HG03521 (cell line): ENCODE data around the gene PDE4D.
A peak's percentile ranks its signal among the peaks of the same experiment; 100 is the strongest.

Source experiments
- ATAC-seq: cut with Tn5 transposase; IDR thresholded peaks from one replicate; pipeline ENCODE4 v1.9.1; 2021; ENCODE audit warnings: mild to moderate bottlenecking, moderate library complexity; ENCODE audit not compliant: unreplicated experiment

The PDE4D gene

DNA sequence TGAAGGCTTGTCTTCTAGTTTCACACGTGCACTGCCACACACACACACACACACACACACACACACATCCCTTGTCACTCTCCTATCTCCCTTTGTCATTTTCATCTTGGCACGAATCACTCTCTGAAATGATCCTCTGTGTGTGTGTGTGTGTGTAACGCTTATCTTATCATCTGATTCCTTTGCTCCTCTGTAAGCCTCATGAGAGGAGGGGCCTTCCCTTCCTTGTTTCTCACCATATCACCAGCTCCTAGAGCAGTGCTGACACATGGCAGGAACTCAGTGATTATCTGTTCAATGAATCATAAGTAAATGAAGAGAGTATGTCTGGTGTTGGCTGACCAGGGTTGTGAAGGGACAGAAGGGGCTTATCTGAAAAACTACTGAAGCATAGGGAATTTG, 53.3 kb downstream of the PDE4D start:
- ATAC-seq = no peak

DNA sequence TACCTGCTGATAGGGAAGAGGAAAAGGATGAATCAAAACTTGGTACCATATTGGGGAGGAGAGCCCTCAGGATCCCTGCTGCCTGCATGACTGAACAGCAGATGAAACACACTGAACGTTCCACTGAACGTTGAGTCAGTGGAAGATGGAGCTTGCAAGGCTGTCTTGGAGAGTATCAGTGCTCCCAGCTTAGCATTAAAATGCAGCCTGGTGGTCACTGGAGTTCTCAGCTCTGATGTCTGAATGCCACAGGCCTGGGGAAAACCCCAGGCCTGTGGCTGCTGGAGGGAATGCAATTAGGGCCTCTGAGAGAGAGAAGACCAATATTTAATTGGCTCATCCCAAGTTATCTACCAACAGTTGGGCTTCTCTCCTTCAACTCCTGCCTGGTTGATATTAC, 54.5 kb downstream of the PDE4D start:
- no peak for ATAC-seq

DNA sequence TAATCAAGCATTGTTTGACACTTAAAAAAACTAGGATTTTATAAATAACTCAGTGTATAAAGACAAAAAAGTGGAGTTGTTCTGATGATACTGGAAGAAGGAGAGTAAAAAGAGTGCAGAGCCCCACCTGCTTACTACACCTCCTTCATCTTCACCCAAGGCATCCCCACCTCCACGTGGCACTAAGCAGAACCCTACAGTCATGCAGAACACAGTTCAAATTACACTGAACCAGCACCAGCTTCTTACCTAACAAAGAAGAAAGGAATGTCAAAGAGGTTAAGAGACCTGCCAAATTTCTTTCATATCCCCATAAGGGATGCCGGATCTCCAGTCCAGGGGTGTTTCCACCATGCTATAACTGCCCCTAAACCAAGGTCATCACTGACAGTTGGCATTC, 55.5 kb downstream of the PDE4D start:
- no peak for ATAC-seq

DNA sequence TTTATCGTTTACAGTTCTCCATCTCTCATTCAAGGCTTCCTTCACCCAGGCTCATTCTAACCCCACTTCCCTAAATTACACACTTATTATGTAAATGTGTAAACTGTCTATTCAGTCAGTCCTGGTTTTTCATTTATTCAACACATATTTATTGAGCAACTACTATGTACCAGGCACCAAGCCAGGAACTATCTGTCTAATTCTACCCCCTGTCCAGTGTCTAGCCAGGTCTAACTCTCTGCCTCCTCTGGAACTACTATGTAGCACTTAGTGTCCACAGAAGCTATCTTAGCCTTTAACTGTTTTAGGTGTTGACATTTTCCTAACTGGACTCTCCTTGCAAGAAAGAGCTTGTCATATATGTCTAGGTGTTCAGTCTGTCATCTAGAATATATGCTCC, 56.5 kb downstream of the PDE4D start:
- ATAC-seq = no peak

DNA sequence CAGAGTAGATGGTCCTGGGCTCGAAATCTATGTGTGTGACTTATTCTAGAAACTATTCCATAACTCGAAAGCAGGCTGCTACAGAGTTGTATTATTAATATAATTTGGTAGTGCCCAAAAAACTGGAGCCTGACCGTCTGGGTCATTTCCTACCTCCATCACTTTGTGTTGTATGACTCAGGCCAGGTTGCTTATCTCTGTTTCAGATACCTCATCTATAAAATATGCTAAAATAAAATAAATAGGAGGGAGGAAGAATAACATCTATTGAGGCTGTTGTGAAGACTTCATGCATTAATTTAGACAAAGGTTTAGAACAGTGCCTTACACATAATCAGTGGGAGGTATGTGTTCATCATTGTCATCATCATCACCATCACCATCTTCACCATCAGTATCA, 57.7 kb downstream of the PDE4D start:
- ATAC-seq = no peak

DNA sequence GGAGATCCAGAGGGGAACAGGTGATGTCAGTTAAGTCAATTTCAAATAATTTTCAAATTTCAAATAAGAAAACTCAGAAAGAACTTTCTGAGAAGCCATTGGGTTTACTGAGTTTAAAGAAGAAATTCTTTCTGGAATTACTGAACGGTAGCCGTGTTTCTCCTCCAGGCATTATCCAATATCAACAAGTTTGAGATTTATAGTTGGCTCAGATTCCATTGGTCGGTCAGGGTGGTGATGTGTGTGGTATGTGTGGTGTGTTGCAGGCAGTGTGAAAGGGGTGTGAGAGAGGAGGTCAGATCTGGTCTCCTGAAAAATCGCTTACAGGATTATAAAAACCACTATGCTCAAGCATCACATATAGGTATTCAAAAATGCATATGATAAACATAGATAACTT, 60.1 kb downstream of the PDE4D start:
- ATAC-seq = no peak

DNA sequence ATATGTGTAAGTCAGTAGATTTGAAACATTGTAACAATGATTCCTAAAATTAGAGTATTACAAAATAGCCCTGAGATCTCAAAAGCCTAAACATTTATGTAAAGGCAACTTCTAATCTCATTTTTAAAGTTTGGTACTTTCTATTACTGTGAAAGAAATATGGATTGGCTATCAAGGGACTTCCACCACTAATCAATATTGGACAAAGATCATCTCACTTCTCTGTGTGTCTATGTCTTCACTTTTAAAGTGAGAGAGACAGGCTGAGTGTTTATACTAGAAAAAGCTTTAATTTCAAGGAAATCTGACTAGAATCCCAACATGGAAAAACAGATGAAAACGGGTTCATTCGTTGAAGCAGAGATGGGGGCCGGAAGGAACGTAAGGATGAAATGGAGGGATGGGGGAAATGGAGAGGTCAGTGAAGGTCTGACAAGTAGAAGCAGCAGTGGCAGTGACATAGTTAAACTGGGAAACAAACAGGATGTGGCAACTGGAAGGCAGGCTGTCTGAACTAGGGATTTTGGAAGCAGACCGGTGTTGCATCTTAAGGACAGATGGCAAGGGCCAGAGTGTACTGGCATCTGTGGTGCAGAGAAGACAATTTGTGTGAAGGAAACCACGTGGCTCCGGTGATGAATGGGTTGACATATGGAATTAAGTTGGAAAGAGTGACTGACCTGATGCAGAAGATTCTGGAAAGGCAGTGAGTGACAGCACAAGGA, 60.8 kb downstream of the PDE4D start:
- ATAC-seq = no peak

DNA sequence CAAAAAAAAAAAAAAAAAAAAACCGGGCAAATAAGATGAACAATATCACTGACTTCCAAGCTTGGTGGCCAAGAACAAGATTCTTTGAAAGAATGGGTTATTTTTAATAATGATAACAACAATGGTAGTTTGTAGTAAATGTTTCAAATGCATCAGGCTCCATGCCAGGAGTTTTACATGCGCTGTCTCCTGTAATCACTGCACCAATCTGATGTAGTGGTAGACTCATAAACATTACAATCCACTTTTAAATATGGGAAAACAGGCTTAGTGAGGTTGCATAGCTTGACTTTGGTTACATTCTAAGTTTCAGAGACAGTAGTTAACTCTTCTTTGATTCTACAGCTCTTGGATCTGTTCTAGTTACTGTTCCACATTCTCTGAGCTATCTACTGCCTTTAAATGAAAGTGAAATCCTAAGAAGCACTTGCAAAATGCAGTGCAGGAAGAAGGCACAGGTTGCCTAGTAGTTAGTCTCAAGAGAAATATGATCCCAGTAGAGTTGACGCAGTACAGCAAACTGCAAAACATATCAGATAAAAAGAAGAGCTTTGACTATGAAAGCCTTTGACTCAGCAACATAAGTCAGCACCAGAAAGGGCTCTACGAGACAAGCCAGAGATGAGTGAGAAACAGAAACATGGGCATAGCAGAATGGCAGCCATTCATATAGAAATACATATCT, 62.1 kb downstream of the PDE4D start:
- ATAC-seq = no peak

DNA sequence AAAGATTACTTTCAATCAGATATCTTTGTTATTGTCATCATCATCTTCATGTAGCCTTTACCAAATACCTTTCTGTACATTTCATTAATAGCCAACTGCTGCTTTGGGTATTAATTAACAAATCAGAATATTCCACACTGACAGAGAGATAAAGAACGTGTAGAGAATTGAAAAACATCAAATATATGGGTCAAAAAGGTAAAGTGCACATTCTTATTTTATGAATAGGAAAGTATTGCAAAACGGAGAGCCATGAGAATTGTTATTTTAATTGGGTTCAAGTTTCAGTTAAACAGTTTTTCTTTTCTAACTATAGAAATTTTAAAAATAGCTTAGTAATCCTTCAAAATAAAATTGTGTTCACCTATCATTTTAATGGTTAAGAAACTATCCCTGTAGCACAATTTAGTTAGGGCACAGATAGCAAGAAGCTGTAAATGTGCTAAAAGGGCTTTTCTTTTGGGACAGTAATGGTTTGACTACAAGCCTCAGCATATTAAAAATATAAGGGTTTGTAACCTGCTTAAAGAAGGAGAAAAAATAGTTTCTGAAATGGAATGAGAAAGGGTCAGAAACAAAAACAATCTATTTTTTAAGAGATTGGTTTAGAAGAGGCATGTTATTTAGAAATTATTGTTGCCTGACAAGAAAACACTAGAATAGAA, 62.9 kb downstream of the PDE4D start:
- no peak for ATAC-seq

DNA sequence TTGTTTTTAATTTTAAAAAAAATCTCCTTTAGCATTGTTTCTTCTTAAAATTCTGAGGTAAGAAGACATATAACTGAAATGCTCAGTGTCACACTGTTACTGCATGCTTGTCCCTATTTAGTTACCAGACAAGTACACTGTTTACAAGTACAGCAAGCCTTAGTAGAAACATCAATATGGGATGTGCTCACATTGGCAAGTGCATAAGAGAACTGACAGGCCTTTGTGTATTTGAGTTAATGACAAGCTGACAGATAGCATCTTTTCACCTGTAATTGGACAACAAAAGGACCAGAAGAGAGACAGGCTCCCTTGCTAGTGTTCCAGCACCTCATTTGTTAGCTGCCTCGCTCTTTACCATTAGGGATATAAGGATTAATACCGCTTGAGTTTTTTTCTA, 63.6 kb downstream of the PDE4D start:
- no peak for ATAC-seq

DNA sequence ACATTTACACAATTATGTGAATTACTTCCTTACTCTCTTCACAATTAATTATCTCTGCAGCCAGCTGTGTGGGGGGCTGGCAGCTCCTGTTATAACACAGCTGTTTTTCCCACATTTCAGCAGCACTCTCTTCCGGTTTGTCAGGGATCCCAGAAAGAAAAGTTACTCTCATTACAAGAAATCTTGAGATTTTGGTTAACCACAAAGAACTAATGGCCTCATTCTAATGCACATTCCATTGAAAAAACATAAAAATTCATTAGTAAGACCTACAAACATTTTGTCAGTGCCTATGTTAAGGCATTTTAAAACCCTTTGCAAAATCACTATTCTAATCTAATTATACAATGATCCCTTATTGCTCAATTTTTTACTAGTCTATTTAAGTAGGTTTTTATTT, 64.1 kb downstream of the PDE4D start:
- no peak for ATAC-seq

DNA sequence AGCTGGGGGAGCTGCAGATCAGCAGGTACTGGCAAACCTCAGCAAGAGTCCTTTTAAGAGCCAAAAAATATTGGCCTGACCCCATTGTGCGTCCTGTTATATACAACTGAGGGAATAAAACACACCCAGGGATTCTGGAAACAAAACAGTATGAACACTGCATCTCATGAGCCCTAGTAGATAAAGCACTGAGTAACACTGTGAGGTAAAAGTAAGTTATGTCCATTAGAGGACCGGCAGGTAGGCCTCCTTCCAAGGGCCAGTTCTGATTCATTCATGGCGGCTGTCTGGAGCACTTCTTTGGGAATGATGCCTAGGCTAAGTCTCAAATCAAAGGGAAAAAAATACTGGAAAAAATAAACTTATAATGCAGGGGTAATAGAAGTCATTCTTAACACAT, 64.9 kb downstream of the PDE4D start:
- no peak for ATAC-seq

DNA sequence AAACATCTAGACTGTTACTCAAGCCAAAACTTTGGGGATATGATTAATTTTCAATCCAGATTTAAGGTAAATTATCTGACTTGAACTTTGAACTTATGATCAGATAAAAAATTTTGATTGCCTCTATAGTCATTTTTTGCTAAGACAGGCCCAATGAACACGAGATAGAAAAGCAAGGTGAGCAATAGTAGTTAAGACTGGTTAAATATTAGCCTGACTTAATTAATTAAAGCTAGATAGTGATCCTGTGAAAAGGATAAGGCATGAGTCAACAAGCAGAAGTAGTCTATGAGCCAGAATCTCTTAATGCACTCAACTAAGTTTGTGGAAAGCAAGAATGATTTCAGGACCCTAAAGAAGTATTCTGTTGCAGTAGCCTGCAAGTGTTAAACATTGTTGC, 66.5 kb downstream of the PDE4D start:
- ATAC-seq = no peak

DNA sequence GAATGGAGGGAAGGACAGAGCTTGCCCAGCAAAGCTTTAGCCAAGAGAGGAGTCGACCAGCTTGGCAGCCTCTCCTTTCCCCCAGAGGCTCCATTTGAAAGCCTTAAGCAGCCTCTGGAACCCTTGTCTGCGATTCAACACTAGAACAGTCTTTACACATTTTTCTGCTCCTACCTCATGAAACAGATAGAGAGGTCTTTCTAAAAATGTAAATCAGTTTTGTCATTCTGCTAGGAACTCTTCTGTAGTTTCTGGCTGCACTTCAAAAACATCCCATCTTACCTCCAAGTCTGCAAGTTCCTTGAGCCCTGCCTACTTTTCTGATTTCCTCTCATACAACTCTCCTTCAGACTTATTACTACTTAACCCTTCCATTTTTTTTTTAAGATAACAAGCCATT, 70.1 kb downstream of the PDE4D start:
- no peak for ATAC-seq

DNA sequence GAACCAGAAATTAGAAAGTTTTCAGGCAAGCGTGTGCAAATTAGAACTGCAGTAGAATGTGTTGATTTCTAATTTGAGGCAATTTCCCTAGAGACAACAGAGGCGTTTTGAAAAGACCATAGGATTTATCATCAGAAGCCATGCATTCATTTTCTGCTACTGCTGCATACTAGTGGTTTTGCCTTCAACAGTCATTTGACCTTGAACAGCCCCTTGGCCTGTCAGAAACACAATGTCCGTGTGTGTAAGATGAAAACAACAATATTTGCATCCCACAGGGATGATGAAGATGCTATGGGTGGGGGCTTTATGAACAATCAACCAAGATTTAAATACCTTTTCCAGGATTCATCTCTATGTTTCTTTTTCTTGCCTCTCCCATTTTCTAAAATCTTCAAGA, 73.7 kb downstream of the PDE4D start:
- no peak for ATAC-seq

DNA sequence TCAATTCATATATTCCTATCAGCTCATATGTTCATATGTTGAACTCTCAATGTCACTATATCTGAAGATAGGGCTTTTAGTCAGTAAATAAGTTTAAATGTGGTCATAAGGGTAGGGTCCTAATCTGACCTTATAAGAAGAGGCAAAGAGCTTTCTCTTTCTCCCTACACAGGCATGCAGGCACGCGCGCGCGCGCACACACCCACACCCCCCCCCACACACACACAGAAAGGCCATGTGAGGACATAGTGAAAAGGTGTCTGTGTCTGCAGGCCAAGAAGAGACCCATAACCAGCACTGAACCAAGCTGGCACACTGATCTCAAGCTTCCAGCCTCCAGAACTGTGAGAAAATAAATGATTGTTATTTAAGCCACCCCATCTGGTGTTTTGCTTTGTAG, 76.0 kb downstream of the PDE4D start:
- no peak for ATAC-seq

DNA sequence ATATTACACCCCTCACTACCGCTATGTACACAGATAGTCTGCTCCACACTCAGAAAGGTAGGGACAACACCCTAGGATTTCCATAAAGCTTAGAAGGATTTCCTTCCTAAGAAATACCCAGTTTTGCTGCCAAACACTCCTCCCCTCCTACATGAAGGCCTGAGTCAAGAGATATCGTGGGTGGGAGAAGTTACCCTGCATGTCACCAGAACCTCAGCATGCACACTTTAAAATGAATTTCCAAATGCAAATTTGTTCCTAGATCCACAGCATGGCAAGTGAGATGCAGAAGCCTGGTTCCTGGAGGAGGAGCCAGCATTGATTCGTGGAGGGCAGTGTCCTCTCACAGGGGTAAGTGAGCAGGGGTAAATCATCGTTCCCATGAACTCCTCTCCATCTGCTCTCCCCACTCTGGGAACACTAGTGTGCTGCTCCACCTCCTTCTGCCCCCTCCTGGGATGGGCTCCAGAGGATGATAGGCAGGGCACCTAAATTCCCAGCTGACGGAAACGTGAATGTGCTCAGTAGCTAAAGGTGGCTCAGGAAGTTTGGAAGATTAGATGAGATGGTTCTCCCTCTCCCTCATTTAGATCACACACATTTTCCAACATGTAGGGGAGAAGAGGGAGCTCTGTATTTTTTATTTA, 76.7 kb downstream of the PDE4D start:
- ATAC-seq = no peak

DNA sequence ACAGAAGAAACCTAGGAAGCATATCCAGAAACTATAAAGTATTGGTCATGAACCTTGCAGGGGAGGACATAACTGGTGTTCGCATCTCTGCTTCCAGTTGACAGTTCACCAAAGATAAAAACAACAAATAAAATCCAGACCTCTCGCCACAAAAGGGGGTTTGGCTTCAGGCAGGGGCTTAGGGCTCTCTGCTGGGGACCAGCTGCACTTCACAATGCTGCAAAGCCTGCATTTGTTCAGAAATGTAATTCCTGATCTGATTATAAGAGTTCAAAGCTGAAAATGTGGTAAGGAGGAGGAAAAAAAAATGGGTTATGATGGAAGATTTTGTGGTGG, 79.0 kb downstream of the PDE4D start:
- ATAC-seq = no peak

DNA sequence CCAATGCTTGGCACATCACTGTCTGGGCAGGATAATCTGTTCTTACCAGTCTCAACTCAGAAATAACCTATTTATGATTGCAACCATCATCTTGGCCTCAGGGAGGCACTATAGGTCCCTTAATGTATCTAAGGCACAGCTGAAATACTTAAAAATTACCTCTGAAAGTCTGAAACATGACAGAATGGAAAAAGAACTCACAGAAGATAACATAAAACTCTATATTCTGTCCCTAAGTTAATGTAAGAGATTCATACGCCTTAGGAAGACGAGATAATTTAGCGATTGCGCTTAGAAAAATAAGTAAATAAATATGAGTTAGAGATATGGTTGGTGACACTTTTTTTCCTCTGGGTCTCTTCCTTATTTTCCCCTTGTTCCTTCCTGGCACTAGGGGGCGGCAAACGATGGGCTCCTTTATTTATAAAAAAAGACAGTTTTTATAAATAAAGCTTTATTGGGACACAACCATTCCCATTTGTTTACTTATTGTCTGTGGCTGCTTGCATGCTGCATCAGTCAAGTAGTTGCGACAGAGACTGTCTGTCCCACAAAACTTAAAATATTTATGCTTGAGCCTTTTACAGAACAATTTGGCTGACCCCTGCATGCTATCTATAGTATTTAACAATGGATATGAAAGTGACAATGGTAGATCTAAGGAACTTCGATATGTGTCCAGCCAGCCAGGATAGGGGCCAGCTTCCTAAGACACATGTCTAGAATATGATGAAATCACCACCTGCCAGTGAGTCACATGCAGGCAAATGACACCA, 79.6 kb downstream of the PDE4D start:
- ATAC-seq = peak; percentile 66

DNA sequence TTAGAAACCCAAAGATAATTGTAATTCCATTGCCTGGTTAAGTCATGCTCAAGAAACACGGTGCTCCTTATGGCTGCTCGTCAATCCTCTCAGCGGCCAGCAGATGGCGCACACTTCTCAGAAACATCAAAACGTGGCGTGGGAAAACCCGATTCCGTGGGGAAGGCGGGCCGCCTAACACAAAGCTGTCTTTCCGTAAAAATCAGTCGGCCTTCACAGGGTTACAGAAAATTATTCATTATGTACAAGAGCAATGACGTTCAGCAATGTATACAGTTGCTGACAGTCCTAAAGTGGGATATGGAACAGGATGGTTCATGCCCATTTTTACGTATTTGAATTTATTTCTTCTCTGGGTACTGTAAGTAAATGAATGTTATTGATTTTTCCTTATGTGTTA, 83.5 kb downstream of the PDE4D start:
- ATAC-seq = no peak

DNA sequence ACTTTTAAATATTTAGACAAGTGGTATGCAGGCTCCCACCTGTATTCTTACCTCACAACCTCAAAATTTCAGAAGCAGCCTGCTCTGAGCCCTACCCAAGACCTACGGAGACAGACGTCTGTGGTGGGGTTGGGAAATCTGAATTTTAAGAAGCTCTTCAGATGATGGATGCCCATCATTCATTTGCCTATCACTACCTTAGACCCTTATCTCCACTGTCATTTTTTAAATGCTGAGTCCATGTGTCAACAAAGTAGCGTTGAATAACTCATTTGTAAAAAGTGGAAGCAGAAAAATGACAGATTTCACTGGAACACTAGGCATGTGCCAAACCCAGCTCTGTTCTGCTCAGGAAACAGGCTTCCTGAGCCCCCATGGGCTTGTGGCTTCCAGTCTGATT, 85.7 kb downstream of the PDE4D start:
- no peak for ATAC-seq
